Neural cell (in vitro differentiated cells): ENCODE measurements around the gene RTN4.

Experiments used
- CTCF ChIP-seq: fragments of 450-650 bp; IDR thresholded peaks from 2 replicates; pipeline ENCODE4 v1.5.1; 2014; ENCODE audit warnings: antibody characterized with exemption, mild to moderate bottlenecking, moderate library complexity; ENCODE audit not compliant: poor library complexity, severe bottlenecking
- EP300 ChIP-seq: fragments of 450-650 bp; conservative IDR thresholded peaks from 2 replicates; pipeline ENCODE4 v1.6.1; 2014; ENCODE audit warnings: antibody characterized with exemption, mild to moderate bottlenecking, moderate library complexity; ENCODE audit not compliant: poor library complexity, severe bottlenecking
- EZH2 ChIP-seq: fragments of 200-600, 300-800 bp; shearing (Covaris generic), sonication (generic); IDR thresholded peaks from 2 replicates; pipeline ENCODE4 v1.6.1; 2014; ENCODE audit warnings: antibody characterized with exemption, low read length, borderline replicate concordance, mild to moderate bottlenecking; ENCODE audit not compliant: insufficient read depth, poor library complexity, severe bottlenecking
- MXI1 ChIP-seq: fragments of 450-650 bp; conservative IDR thresholded peaks from 2 replicates; pipeline ENCODE4 v1.6.1; 2014; ENCODE audit warnings: antibody characterized with exemption, mild to moderate bottlenecking; ENCODE audit not compliant: poor library complexity, severe bottlenecking
- POLR2AphosphoS5 ChIP-seq: IDR thresholded peaks from 2 replicates; pipeline ENCODE4 v1.6.1; 2012
- RAD21 ChIP-seq: fragments of 450-650 bp; conservative IDR thresholded peaks from 2 replicates; pipeline ENCODE4 v1.6.1; 2014; ENCODE audit warnings: antibody characterized with exemption, mild to moderate bottlenecking, moderate library complexity
- REST ChIP-seq: IDR thresholded peaks from 2 replicates; pipeline ENCODE4 v1.6.1; 2012; ENCODE audit warnings: borderline replicate concordance
- TAF1 ChIP-seq: IDR thresholded peaks from 2 replicates; pipeline ENCODE4 v1.6.1; 2012; ENCODE audit warnings: low read depth

GRCh38 chr2:55096586-55096985 lies 46.3 kb upstream of the RTN4 start:
- TF ChIP-seq REST (no peak), CTCF (no peak), EP300 (no peak), MXI1 (no peak), EZH2 (no peak), TAF1 (no peak), POLR2AphosphoS5 (no peak), RAD21 (no peak)
